Measurements from ENCODE around the gene SESTD1.

The SESTD1 gene

DNA sequence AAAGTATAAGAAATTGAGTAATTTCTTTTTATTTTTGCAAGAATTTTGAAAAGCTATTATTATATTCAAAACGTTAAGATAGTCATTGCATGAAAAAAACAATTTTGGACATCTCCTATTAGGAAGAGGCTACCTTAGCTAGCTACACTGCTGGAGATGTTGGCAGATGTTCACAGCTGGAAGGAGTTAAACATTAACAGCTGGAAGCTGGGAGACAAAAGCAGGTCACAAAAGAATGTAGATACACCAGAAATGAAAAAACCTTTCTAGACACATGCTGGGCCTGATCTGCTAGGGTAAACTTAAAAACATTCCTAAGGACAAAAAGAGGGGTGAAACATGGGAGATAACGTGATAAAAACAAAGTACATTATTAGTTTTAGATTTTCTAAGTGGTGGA is 84.4 kb downstream of the SESTD1 start:
- TF ChIP-seq, protein P1, sequence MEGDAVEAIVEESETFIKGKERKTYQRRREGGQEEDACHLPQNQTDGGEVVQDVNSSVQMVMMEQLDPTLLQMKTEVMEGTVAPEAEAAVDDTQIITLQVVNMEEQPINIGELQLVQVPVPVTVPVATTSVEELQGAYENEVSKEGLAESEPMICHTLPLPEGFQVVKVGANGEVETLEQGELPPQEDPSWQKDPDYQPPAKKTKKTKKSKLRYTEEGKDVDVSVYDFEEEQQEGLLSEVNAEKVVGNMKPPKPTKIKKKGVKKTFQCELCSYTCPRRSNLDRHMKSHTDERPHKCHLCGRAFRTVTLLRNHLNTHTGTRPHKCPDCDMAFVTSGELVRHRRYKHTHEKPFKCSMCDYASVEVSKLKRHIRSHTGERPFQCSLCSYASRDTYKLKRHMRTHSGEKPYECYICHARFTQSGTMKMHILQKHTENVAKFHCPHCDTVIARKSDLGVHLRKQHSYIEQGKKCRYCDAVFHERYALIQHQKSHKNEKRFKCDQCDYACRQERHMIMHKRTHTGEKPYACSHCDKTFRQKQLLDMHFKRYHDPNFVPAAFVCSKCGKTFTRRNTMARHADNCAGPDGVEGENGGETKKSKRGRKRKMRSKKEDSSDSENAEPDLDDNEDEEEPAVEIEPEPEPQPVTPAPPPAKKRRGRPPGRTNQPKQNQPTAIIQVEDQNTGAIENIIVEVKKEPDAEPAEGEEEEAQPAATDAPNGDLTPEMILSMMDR (IDR thresholded peaks at IDR 0.05; ENCODE audit: low read depth, low read length) = no peak
- DNase-seq (ENCODE audit: extremely low read depth, low read depth) = no peak

GRCh38 chr2:179179719-179180118 is 84.9 kb downstream of the SESTD1 start:
- TF ChIP-seq, protein P1 (IDR thresholded peaks at IDR 0.05; ENCODE audit: low read depth, low read length) = no peak
- no peak for DNase-seq (ENCODE audit: extremely low read depth, low read depth)

DNA sequence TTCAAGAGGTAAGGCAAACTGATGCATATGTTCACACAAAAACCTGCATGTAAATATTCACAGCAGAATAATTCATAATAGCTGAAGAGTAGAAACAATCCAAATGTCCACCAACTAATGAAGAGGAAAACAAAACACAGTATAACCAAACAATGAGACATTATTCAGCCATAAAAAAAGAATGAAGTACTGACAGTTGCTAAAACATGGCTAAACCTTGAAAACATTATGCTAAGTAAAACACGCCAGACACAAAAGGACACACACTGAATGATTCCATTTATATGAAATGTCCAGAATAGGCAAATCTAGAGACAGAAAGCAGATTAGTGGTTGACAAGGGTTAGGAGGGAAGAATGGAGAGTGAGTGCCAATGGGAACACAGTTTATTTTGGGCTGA is 86.9 kb downstream of the SESTD1 start:
- TF ChIP-seq, protein P1 (IDR thresholded peaks at IDR 0.05; ENCODE audit: low read depth, low read length) = no peak
- DNase-seq (ENCODE audit: extremely low read depth, low read depth) = no peak

- no peak for DNase-seq (ENCODE audit: extremely low read depth, low read depth)
- TF ChIP-seq, protein P1 (IDR thresholded peaks at IDR 0.05; ENCODE audit: low read depth, low read length) = no peak
Observed at GRCh38 chr2:179174240-179174639, 90.4 kb downstream of the SESTD1 start.

DNA sequence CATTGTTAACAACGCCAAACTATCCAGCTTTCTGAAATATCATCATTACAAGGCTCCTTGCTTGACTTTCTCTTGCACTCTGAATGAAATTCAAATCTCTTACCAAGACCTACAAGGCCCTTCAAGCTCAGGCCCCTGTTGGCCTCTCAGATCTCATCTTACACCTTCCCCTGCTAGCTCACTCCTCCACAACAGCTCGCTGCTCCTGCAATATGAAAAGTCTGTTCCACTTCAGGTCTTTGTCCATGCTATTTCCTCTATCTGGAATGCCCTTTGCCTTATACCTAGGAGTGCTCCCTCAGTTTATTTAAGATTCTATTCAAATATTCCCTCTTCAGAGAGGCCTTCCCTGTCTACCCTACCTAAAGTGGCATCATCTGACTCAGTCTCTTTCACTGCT is 91.7 kb downstream of the SESTD1 start:
- no peak for DNase-seq (ENCODE audit: extremely low read depth, low read depth)
- TF ChIP-seq, protein P1 (IDR thresholded peaks at IDR 0.05; ENCODE audit: low read depth, low read length) = no peak

DNA sequence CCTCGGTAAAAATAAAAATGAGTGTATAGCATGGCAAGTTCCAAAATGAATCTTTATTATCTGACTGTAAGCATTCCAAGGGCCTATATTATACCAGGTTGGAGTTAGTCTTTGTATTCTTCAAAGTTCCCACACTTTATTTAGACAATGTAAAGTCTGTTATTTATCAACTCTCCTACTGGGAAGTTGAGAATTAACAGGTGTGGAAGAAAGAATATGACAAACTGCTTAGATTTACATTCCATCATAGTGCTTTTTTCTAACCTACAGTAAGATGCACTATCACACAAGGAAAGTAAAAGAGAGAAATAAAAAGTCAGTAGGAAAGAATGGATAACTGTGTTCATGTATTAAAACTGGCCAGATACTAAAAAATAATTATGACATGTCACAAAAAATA is 93.3 kb downstream of the SESTD1 start:
- no peak for DNase-seq (ENCODE audit: extremely low read depth, low read depth)
- TF ChIP-seq, protein P1 (IDR thresholded peaks at IDR 0.05; ENCODE audit: low read depth, low read length) = no peak

- no peak for DNase-seq (ENCODE audit: extremely low read depth, low read depth)
- TF ChIP-seq, protein P1 (IDR thresholded peaks at IDR 0.05; ENCODE audit: low read depth, low read length) = no peak
Observed at GRCh38 chr2:179170901-179171300, 93.7 kb downstream of the SESTD1 start.
